ENCODE measurements around the gene SKAP1. TPM values are rescaled to one million over a fixed set of nuclear protein-coding genes. Genes with fewer than 3 reads are reported as not detected.
"Not testable (repeated sequence)": the region's sequence is repeated elsewhere in the genome, so short reads cannot be mapped to it uniquely, and the experiment has no call there.

SKAP1 gene
- total and polyA plus RNA-seq, 4 donors: 0.84 to 3.6 (median 3.1) TPM; not detected in 1

DNA sequence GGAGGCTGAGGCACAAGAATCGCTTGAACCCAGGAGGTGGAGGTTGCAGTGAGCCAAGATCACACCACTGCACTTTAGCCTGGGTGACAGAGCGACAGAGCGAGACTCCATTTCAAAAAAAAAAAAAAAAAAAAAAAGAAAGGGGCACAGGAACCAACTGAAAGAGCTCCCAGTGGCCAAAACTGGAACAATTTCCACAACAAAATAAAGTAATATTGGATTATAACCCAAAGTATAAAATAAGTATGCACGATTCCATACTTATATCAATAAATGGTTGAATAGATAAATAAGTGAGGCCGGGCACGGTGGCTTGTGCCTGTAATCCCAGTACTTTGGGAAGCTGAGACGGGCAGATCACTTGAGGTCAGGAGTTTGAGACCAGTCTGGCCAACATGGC is 19.2 kb downstream of the SKAP1 start:
- H3K9me3 ChIP-seq (ENCODE audit: control insufficient read depth, low read length); H3K36me3 ChIP-seq (ENCODE audit: control insufficient read depth in 1 of 2, insufficient read depth in 2 of 2, low read length in 1 of 2); intact Hi-C loops (cut with DNase I); H3K27me3 ChIP-seq (ENCODE audit: control insufficient read depth in 1 of 2, insufficient read depth in 2 of 2, low read length in 1 of 2); ATAC-seq (ENCODE audit: low FRiP score); H3K27ac ChIP-seq (ENCODE audit: low read depth in 1 of 2, low read length in 2 of 2); H3K4me1 ChIP-seq (ENCODE audit: control insufficient read depth in 1 of 2, insufficient read depth in 2 of 2, low read length in 2 of 2); H3K4me3 ChIP-seq (ENCODE audit: low read length in 2 of 2); DNase-seq: not testable (repeated sequence)
- WGBS, 2 donors: 97% methylated on average over 7 of the region's 7 CpGs

DNA sequence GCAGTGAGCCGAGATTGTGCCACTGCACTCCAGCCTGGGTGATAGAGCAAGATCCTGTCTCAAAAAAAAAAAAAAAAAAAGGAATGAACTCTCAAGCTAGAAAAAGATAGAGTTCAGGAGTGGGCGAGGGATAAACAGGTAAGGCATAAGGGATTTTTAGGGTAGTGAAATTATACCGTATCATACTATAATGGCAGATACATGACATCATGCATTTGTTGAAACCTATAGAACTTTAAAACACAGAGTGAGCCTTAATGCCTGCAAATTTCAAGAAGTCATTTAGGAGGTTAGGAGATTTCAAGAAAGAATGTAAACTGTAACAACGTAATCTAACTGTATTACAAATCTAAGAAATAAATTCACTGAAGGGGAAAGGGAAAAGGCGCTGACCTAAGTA is 20.4 kb downstream of the SKAP1 start:
- ATAC-seq (ENCODE audit: low FRiP score): no peak

GRCh38 chr17:48406936-48407567 is 23.0 kb downstream of the SKAP1 start:
- intact Hi-C loops (cut with DNase I): no loop called here
- DNase-seq (no peak), ATAC-seq (ENCODE audit: low FRiP score) (no peak)
- H3K27ac ChIP-seq (ENCODE audit: low read depth in 1 of 2, low read length in 2 of 2): no peak overlapping the region
- H3K4me1 ChIP-seq (ENCODE audit: control insufficient read depth in 1 of 2, insufficient read depth in 2 of 2, low read length in 2 of 2): no peaks in the 10 kb centered on the region
- no peak overlapping the region for H3K4me3 ChIP-seq (ENCODE audit: low read length in 2 of 2)
- H3K27me3 ChIP-seq (ENCODE audit: control insufficient read depth in 1 of 2, insufficient read depth in 2 of 2, low read length in 1 of 2): no peaks in the 10 kb centered on the region
- no peaks in the 10 kb centered on the region for H3K9me3 ChIP-seq (ENCODE audit: control insufficient read depth, low read length)
- 57 to 60% methylated on average over 3 of the region's 3 CpGs for WGBS, 2 donors
- H3K36me3 ChIP-seq (ENCODE audit: control insufficient read depth in 1 of 2, insufficient read depth in 2 of 2, low read length in 1 of 2): no peaks in the 10 kb centered on the region

More for the DNA sequence above, 20.4 kb downstream of the SKAP1 start:
- no peaks in the 10 kb centered on the region for H3K9me3 ChIP-seq (ENCODE audit: control insufficient read depth, low read length)
- H3K4me1 ChIP-seq (ENCODE audit: control insufficient read depth in 1 of 2, insufficient read depth in 2 of 2, low read length in 2 of 2): no peaks in the 10 kb centered on the region
- no peaks in the 10 kb centered on the region for H3K36me3 ChIP-seq (ENCODE audit: control insufficient read depth in 1 of 2, insufficient read depth in 2 of 2, low read length in 1 of 2)
- no peak for DNase-seq
- 83 to 84% methylated on average over 5 of the region's 5 CpGs for WGBS, 2 donors
- H3K27ac ChIP-seq (ENCODE audit: low read depth in 1 of 2, low read length in 2 of 2): no peak overlapping the region
- no peak overlapping the region for H3K4me3 ChIP-seq (ENCODE audit: low read length in 2 of 2)
- H3K27me3 ChIP-seq (ENCODE audit: control insufficient read depth in 1 of 2, insufficient read depth in 2 of 2, low read length in 1 of 2): no peaks in the 10 kb centered on the region
- intact Hi-C loops (cut with DNase I): no loop called here

GRCh38 chr17:48394821-48395220 is 35.2 kb downstream of the SKAP1 start:
- 82 to 86% methylated on average over 3 of the region's 3 CpGs for WGBS, 2 donors
- Histone ChIP-seq H3K4me1 (ENCODE audit: control insufficient read depth in 1 of 2, insufficient read depth in 2 of 2, low read length in 2 of 2) (no peaks in the 10 kb centered on the region), H3K27ac (ENCODE audit: low read depth in 1 of 2, low read length in 2 of 2) (no peak overlapping the region), H3K27me3 (ENCODE audit: control insufficient read depth in 1 of 2, insufficient read depth in 2 of 2, low read length in 1 of 2) (no peaks in the 10 kb centered on the region), H3K9me3 (ENCODE audit: control insufficient read depth, low read length) (no peaks in the 10 kb centered on the region), H3K36me3 (ENCODE audit: control insufficient read depth in 1 of 2, insufficient read depth in 2 of 2, low read length in 1 of 2) (no peaks in the 10 kb centered on the region), H3K4me3 (ENCODE audit: low read length in 2 of 2) (no peak overlapping the region)
- intact Hi-C loops (cut with DNase I): no loop called here
- no peak for ATAC-seq (ENCODE audit: low FRiP score)
- no peak for DNase-seq

DNA sequence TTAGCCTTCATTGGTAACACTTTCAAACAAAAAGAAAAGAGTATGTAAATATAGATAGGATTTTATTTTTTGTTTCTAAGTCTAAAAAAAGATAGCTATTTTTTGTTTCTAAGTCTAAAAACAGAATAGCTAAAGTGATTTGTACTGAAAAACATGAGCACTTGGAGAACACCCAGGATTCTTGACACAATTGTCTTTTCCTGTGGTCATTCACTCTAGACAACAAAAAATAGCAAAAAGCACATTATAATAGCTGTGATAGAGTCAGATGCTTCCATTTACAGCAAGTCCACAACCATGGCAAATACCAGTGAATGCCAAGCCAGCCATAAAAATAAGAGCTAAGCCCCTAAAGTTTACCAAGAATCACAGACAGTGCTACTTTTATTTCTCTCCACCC is 36.7 kb downstream of the SKAP1 start:
- no peak overlapping the region for H3K4me3 ChIP-seq (ENCODE audit: low read length in 2 of 2)
- no peaks in the 10 kb centered on the region for H3K9me3 ChIP-seq (ENCODE audit: control insufficient read depth, low read length)
- H3K27me3 ChIP-seq (ENCODE audit: control insufficient read depth in 1 of 2, insufficient read depth in 2 of 2, low read length in 1 of 2): no peaks in the 10 kb centered on the region
- intact Hi-C loops (cut with DNase I): no loop called here
- no peaks in the 10 kb centered on the region for H3K36me3 ChIP-seq (ENCODE audit: control insufficient read depth in 1 of 2, insufficient read depth in 2 of 2, low read length in 1 of 2)
- no peaks in the 10 kb centered on the region for H3K4me1 ChIP-seq (ENCODE audit: control insufficient read depth in 1 of 2, insufficient read depth in 2 of 2, low read length in 2 of 2)
- ATAC-seq (ENCODE audit: low FRiP score): no peak
- no peak for DNase-seq
- no peak overlapping the region for H3K27ac ChIP-seq (ENCODE audit: low read depth in 1 of 2, low read length in 2 of 2)

DNA sequence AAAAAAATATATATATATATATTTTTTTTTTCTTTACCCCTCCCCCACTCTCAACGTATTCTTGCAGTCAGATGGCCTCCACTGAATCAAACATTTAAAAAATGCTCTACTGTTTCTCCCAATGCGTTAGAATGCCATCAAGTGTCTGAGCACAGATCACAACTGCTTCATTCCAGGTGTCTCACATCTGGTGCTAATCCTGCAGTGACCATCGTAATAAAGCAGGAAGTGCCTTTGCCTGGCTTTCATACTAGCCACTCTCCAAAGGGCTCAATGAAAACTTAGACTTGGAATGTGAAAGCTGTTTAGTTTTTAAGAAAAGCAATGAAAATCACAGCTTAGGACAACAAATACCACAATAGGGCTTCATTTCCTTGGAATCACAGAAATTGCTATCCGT is 37.2 kb downstream of the SKAP1 start:
- no peaks in the 10 kb centered on the region for H3K9me3 ChIP-seq (ENCODE audit: control insufficient read depth, low read length)
- no peak overlapping the region for H3K4me3 ChIP-seq (ENCODE audit: low read length in 2 of 2)
- no peaks in the 10 kb centered on the region for H3K27me3 ChIP-seq (ENCODE audit: control insufficient read depth in 1 of 2, insufficient read depth in 2 of 2, low read length in 1 of 2)
- ATAC-seq (ENCODE audit: low FRiP score) (no peak), DNase-seq (no peak)
- WGBS, 2 donors: 13 to 14% methylated on average over 4 of the region's 4 CpGs
- H3K4me1 ChIP-seq (ENCODE audit: control insufficient read depth in 1 of 2, insufficient read depth in 2 of 2, low read length in 2 of 2): no peaks in the 10 kb centered on the region
- H3K27ac ChIP-seq (ENCODE audit: low read depth in 1 of 2, low read length in 2 of 2): no peak overlapping the region
- intact Hi-C loops (cut with DNase I): no loop called here
- H3K36me3 ChIP-seq (ENCODE audit: control insufficient read depth in 1 of 2, insufficient read depth in 2 of 2, low read length in 1 of 2): no peaks in the 10 kb centered on the region

- WGBS, 2 donors: 39 to 41% methylated on average over 1 of the region's 1 CpG
- intact Hi-C loops (cut with DNase I): no loop called here
- H3K27ac ChIP-seq (ENCODE audit: low read depth in 1 of 2, low read length in 2 of 2): no peak overlapping the region
- no peaks in the 10 kb centered on the region for H3K36me3 ChIP-seq (ENCODE audit: control insufficient read depth in 1 of 2, insufficient read depth in 2 of 2, low read length in 1 of 2)
- H3K4me3 ChIP-seq (ENCODE audit: low read length in 2 of 2): no peak overlapping the region
- H3K4me1 ChIP-seq (ENCODE audit: control insufficient read depth in 1 of 2, insufficient read depth in 2 of 2, low read length in 2 of 2): no peaks in the 10 kb centered on the region
- no peaks in the 10 kb centered on the region for H3K27me3 ChIP-seq (ENCODE audit: control insufficient read depth in 1 of 2, insufficient read depth in 2 of 2, low read length in 1 of 2)
- no peak for ATAC-seq (ENCODE audit: low FRiP score)
- DNase-seq: no peak
- no peaks in the 10 kb centered on the region for H3K9me3 ChIP-seq (ENCODE audit: control insufficient read depth, low read length)
Measured at GRCh38 chr17:48391444-48391843, 38.6 kb downstream of the SKAP1 start.

- Histone ChIP-seq H3K36me3 (ENCODE audit: control insufficient read depth in 1 of 2, insufficient read depth in 2 of 2, low read length in 1 of 2) (no peaks in the 10 kb centered on the region), H3K9me3 (ENCODE audit: control insufficient read depth, low read length) (no peaks in the 10 kb centered on the region), H3K4me1 (ENCODE audit: control insufficient read depth in 1 of 2, insufficient read depth in 2 of 2, low read length in 2 of 2) (no peaks in the 10 kb centered on the region), H3K27me3 (ENCODE audit: control insufficient read depth in 1 of 2, insufficient read depth in 2 of 2, low read length in 1 of 2) (no peaks in the 10 kb centered on the region), H3K27ac (ENCODE audit: low read depth in 1 of 2, low read length in 2 of 2) (no peak overlapping the region), H3K4me3 (ENCODE audit: low read length in 2 of 2) (no peak overlapping the region)
- ATAC-seq (ENCODE audit: low FRiP score): no peak
- no peak for DNase-seq
- intact Hi-C loops (cut with DNase I): no loop called here
Measured at GRCh38 chr17:48389903-48390302, 40.1 kb downstream of the SKAP1 start.

DNA sequence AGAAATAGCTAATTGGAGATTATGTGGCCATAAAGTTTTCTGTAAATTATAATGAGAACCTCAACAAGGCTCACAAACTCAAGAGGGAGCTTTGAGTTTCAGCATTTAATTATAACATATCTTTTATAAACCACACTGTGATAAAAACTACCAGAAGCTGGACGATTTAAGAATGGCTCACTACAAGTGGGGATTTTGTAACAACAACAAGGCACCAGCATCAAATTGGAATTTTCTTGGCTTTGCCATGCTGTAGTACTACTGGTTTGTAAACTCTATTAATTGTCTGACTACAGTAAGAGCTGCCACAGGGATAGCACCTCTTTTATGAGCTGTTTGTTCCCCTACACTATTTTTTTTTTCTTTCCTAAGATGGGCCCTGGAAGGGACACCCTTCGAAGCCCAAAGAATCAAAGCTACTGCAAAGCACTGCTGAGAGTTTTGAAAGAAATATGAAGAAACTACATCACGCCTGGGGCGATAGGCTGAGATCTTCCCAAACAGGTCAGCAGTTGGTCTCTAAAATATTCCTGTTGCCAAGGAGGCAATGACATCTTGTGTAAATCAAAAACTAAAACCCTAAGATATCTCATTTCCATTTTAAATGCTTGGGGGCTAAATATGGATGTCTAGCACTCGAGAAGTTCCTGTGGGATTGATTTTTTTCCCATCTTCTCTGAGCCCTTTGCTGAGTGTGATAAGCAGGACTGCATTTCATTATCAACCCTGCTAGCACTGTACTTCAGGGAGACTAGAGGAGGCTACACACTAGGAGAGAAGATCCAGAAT is 40.9 kb downstream of the SKAP1 start:
- no peak for ATAC-seq (ENCODE audit: low FRiP score)
- Histone ChIP-seq H3K27ac (ENCODE audit: low read depth in 1 of 2, low read length in 2 of 2) (no peak overlapping the region), H3K4me1 (ENCODE audit: control insufficient read depth in 1 of 2, insufficient read depth in 2 of 2, low read length in 2 of 2) (no peaks in the 10 kb centered on the region), H3K4me3 (ENCODE audit: low read length in 2 of 2) (no peak overlapping the region), H3K36me3 (ENCODE audit: control insufficient read depth in 1 of 2, insufficient read depth in 2 of 2, low read length in 1 of 2) (no peaks in the 10 kb centered on the region), H3K27me3 (ENCODE audit: control insufficient read depth in 1 of 2, insufficient read depth in 2 of 2, low read length in 1 of 2) (no peaks in the 10 kb centered on the region), H3K9me3 (ENCODE audit: control insufficient read depth, low read length) (no peaks in the 10 kb centered on the region)
- WGBS, 2 donors: 85 to 87% methylated on average over 5 of the region's 5 CpGs
- no peak for DNase-seq
- intact Hi-C loops (cut with DNase I): no loop called here

Measured in aorta (tissue), 5 donors.